UCSD-AML1 (cell line): ENCODE data around the gene MARCHF3.

Source experiments
- DNase-seq: peaks from one replicate; lab custom pipeline; 2025; ENCODE audit not compliant: unreplicated experiment; lab: John Stamatoyannopoulos, UW

MARCHF3 gene

GRCh38 chr5:126987271-126987899 lies 43.0 kb downstream of the MARCHF3 start:
- DNase-seq: peak; percentile 15

- DNase-seq: no peak
Observed at GRCh38 chr5:126984632-126985031, 45.7 kb downstream of the MARCHF3 start.

GRCh38 chr5:126983874-126984266 lies 46.5 kb downstream of the MARCHF3 start:
- no peak for DNase-seq

- DNase-seq: no peak
Observed at GRCh38 chr5:126982926-126983873, 47.2 kb downstream of the MARCHF3 start.

- DNase-seq: no peak
Observed at GRCh38 chr5:126982202-126982601, 48.2 kb downstream of the MARCHF3 start.

- DNase-seq: no peak
Observed at GRCh38 chr5:126981701-126982100, 48.7 kb downstream of the MARCHF3 start.

- no peak for DNase-seq
Observed at GRCh38 chr5:126981222-126981621, 49.1 kb downstream of the MARCHF3 start.

GRCh38 chr5:126978258-126978657 lies 52.1 kb downstream of the MARCHF3 start:
- no peak for DNase-seq

GRCh38 chr5:126976520-126977172 lies 53.7 kb downstream of the MARCHF3 start:
- no peak for DNase-seq

GRCh38 chr5:126975796-126976195 lies 54.6 kb downstream of the MARCHF3 start:
- no peak for DNase-seq

- peak; percentile 22 for DNase-seq
Observed at GRCh38 chr5:126973193-126973592, 57.2 kb downstream of the MARCHF3 start.

- DNase-seq: peak; percentile 46
Observed at GRCh38 chr5:126972062-126972895, 58.1 kb downstream of the MARCHF3 start.

GRCh38 chr5:126971455-126972031 lies 58.8 kb downstream of the MARCHF3 start:
- peak; percentile 39 for DNase-seq

- no peak for DNase-seq
Observed at GRCh38 chr5:126970517-126971017, 59.8 kb downstream of the MARCHF3 start.

GRCh38 chr5:126969548-126969947 lies 60.8 kb downstream of the MARCHF3 start:
- DNase-seq: no peak

- DNase-seq: no peak
Observed at GRCh38 chr5:126967808-126968466, 62.4 kb downstream of the MARCHF3 start.

GRCh38 chr5:126965487-126965886 lies 64.9 kb downstream of the MARCHF3 start:
- no peak for DNase-seq

GRCh38 chr5:126965061-126965475 lies 65.3 kb downstream of the MARCHF3 start:
- no peak for DNase-seq

- DNase-seq: no peak
Observed at GRCh38 chr5:126963822-126964375, 66.5 kb downstream of the MARCHF3 start.
